GM18867 (cell line): ENCODE results near the gene ZNF326.
A peak's percentile ranks its signal among the peaks of the same experiment; 100 is the strongest.
"Not testable (repeated sequence)": the region's sequence is repeated elsewhere in the genome, so short reads cannot be mapped to it uniquely, and the experiment has no call there.

Experiments used
- ATAC-seq: cut with Tn5 transposase; IDR thresholded peaks from one replicate; pipeline ENCODE4 v1.9.1; 2021; ENCODE audit warnings: mild to moderate bottlenecking, moderate library complexity; ENCODE audit not compliant: unreplicated experiment

The ZNF326 gene

DNA sequence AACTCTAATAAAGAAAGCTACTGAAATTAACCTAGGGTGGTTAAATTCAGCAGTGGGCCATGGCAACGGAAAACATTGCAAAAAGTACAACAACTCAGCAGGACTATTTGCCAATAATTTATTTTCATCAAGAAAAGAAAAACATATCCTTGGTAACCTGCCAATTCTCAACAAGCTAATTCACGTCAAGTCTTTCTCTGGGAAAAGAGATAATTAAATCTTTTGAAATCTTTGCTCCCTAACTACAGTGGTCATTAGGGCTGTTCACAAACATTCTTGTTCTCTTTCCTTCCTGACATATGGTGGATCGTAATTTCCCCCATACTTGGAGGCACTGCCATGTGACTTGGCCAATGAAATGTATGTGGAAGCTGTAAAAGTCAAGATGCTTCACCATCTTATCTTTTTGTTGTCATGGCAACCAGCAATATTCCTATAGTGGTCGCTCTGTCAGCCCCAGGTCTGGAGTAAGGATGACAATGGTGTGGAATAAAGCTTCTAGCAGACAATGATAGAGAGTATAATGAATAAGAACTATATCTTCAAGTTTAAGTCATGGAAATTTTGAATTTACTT lies 29.6 kb upstream of the ZNF326 start:
- ATAC-seq: no peak

DNA sequence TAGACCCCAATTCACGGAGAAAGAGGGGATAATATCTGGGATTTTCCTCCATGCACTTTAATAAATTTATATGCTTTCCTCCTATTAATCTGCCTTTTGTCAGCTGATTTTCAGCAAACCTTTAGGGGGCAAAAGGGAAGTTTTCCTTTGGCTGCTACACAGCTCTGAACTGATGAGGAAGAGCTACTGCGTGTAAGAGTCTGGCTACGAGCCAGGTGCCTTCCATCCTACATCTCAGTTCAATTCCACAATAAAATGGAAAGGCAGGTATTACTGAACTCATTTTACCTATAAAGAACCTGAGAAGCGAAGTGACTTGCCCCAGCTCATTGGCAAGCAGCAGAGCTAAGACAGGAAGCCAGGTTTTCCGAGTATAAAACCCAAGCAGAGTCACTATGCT lies 28.3 kb upstream of the ZNF326 start:
- ATAC-seq: no peak

DNA sequence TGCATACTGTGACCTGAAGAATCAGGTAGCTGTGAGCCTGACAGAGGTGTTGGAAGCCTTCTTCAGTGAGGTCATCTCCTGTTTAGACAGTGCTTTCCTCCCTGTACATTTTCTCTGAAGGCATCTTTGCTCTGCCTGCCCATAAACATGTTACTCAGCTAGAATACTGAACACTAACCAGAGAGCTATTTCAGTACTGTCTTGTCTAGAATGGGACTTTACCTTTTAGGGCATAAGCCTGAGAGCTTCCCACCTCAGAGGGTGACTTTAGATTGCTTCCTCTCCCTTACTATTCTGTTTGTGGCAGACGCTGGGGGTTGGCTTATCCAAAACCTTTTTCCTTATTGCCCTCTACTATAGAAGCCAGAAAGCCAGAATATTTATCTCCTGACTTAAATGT lies 23.3 kb upstream of the ZNF326 start:
- peak; percentile 47 for ATAC-seq

DNA sequence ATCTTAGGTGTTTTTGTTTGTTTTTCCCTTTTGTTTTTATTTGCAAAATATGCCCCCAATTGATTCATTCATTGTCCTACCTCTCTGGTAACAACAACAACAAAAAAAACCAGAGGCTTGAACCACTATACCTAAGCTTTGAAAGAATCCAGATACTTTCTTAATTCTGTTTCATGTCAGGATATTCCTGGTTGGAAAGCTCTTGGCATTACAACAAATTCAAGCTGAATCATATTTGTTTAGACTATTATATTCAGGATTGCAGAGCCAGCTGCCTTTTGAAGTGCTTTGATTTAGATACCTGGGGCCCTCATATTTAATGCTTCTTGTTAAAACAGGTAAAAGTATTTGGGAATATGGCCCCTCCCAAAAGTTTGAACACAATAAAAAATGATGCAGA lies 22.9 kb upstream of the ZNF326 start:
- no peak for ATAC-seq

DNA sequence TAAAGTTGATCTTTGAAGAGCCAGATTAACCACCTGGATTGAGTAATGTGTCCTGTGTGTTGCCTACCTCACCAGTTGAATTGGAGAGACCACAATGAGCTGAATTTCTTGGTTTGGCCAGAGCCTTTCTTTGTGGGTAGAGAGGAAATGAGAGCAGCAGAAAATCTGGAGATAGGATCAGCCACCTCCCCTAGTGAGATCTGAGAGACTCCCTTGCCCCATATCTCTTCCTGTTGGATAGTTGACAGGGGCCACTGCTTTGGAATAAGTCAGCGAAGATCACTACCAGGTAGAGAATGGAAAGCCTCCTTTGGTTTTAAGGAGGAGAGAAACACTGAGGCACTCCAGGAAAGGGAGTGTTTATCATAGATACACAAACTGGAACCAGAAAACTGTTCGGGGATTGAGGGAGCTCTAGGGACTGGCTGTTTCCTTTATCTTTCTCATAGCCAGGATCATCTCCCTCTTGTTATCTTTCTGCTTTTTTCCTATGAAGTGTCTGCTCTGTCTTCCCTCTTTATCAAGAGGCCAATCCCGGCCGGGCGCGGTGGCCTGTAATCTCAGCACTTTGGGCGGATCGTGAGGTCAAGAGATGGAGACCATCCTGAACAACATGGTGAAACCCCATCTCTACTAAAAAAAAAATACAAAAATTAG lies 21.3 kb upstream of the ZNF326 start:
- ATAC-seq: no peak

DNA sequence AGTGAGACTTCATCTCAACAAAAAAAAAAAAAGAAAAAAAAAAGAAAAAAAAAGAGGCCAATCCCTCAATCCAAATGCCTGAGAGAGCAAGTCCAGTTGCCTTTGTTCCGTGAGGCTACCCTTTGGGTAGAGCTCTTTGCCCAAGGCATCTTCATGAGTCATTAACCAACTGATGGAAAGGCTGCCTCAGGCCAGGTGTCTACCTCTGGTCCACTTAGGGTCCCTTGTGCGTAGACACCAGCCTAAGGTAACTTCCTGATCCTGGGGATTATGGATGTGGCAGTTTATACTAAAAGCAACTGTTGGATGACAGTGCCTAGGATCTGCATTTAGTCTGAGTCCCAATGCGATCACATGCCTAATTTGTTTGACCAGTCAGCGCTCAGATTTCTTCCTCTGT lies 20.7 kb upstream of the ZNF326 start:
- no peak for ATAC-seq

GRCh38 chr1:89974696-89975470 lies 20.0 kb upstream of the ZNF326 start:
- no peak for ATAC-seq

GRCh38 chr1:89975540-89976125 lies 19.3 kb upstream of the ZNF326 start:
- ATAC-seq: no peak

DNA sequence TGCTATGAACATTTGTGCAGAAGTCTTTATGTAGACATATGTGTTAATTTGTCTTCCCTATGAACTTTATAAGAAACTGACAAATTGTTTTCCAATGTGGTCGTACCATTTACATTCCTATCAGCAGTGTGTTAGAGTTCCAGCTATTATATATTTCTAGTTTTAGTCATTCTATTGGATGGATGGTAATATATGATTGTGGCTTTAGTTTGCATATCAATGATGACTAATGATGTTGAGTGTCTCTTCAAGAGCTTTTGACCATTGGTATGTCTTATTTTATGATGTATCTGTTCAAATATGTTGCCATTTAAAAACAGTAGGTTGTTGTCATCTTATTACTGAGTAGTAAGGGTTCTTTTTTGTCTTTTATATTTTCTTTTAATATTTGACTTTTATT lies 16.2 kb upstream of the ZNF326 start:
- ATAC-seq: no peak

GRCh38 chr1:89980605-89981004 lies 14.3 kb upstream of the ZNF326 start:
- no peak for ATAC-seq

- ATAC-seq: not testable (repeated sequence)
These were observed 12.1 kb upstream of the ZNF326 start for GRCh38 chr1:89982846-89983245.

GRCh38 chr1:89984564-89985116 lies 10.3 kb upstream of the ZNF326 start:
- not testable (repeated sequence) for ATAC-seq

- no peak for ATAC-seq
These were observed 8.9 kb upstream of the ZNF326 start for GRCh38 chr1:89986020-89986419.

DNA sequence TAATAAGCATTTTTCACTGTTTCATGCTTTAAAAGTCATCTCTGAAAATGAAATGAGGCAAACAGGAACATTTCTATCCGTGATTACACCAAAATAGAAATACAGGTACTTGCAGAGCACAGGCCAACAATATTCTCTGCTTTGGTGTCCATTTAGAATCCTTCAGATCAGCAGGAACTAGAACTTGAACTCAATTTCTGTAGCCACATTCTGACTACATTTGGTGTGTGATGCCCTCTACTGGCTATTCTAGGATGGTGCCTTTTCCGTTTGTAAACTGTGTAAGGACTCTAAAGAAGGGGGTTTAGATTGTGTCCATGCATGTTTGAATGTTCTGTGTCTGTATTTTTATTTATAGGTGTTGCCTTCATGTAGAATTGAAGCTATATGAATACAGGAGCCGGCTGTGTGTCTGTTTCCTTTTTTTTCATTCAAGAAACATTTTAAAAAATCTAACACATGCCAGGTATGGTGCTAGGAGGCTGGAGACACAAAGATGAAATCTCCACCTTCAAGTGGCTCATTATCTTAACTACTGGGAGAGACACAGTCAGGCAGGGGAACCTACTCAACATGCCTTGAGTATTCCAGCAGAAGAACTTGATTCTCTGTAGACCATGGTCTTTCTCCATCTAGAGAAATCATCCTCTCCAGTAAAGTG lies 7.6 kb upstream of the ZNF326 start:
- ATAC-seq: peak; percentile 83

DNA sequence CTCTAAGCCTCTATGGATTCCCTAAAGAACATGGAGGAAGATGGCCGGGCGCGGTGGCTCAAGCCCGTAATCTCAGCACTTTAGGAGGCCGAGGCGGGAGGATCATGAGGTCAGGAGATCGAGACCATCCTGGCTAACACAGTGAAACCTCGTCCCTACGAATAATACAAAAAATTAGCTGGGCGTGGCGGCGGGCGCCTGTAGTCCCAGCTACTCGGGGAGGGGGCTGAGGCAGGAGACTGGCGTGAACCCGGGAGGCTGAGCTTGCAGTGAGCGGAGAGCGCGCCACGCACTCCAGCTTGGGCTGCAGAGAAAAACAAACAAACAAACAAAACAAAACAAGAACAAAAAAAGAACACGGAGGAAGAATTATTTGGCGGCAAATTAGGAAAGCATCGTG lies 5.8 kb upstream of the ZNF326 start:
- ATAC-seq: no peak

DNA sequence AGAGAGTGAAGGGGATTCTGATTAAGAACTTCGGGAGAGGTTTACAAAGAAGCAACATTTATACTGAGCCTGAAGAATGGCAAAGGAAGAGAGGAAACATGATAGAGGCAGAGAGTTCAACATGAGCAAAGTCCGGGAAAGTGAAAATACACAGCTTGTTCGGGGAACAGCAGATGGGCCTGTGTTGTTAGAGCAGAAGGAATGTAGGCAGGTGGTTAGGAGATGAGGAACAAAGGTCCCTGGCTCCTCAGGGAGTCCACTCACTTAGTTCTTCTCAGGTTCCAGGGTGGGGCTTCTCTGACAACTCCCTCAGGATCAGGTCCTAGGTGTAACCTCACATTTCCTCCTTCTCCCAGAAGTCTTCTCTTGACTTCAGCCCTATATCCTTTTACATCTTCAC lies 5.1 kb upstream of the ZNF326 start:
- no peak for ATAC-seq

DNA sequence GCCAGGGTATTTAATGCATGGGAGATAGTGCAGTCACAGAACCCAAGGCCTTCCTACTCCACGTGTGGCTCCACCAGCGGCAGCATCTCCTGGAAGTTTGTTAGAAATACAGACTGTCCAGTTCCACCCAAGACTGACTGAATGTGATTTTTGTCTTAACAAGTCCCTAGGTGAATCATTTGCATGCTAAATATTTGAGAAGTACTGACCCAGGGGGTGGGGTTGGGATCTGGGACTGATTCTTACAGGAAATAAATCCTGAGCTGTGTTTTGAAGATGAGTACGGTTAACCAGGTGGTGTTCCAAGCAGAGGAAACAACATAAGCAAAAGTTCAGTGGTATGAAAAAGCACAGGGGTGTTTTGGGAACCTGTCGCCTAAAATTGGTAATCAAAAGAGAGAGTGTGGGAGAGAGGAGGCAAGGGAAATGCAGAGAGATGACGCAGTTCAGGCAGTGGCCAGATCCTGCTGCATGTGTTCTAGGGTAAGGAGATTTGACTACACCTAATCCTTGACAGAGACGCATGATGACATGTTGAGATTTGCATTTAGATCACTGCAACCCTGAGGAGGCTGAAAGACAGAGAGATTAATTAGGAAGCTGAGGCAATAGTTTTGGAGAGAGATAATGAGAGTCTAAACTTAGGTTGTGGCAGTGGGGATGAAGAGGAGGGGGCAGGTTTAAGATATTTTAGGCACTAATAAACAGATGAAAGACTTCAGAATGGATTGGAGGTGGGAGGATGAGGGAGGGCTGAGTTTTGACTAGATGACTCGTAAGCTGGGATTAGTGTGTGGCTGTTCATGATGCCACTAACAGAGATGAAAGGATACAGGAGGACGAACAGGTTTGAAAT lies 3.7 kb upstream of the ZNF326 start:
- no peak for ATAC-seq

DNA sequence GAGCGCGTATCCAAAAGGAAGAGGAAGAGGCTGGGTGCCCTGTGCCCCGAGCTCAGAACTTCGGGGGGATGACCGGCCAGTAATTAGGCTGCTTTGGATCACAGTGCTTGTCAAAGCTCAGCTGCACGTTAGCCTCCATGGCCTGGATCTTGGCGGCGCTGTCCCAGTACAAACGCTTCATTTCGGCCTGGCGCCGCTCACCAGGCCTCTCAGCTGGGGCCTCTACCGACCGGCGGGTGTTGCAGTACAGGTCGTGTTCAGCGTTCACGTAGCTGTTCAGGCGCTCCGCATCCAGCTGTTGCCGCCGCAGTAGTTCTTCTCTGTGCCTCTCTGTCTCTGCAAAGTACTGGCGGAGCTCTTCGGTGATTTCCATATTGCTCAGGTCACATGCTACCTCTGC lies 1.4 kb upstream of the ZNF326 start:
- ATAC-seq: no peak

DNA sequence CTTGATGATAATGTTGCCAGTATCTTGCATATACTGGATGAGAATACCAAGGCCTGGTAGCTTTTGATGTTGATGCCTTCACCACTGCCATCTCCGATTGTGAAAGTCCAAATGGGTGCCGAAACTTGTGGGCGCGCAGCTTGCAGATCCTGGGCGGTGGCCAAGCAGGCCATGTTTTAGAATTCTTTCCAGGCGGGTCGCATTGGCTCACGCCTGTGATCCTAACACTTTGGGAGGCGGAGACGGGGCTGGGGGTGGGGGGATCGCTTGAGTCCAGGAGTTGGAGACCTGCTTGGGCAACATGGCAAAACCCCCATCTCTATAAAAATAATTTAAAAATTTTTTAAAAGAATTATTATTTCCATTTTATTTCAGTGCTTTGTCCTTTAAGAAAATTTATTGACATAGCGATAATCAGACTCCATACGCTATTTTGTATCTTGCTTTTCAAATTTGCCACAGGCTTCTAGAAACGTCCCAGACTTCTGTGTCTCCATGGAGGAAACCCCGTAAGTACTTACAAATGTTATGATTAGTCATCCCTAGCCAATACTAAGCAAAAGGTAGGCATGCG lies 592 bp upstream of the ZNF326 start:
- no peak for ATAC-seq
